ENCODE measurements around the gene SLC16A9.

The SLC16A9 gene

GRCh38 chr10:59713196-59713821 is 3.7 kb upstream of the SLC16A9 start:
- CTCF ChIA-PET, result interaction anchor here (1.0 kb wide), 1 partner anchor 117 kb away, joined by 4 read pairs; no protein-coding TSS in a partner anchor
- POLR2A ChIA-PET, result no interaction called here
- no peak for DNase-seq (ENCODE audit: extremely low spot score)
- no peak for TF ChIP-seq BHLHE40 (IDR thresholded peaks at IDR 0.05; ENCODE audit: borderline replicate concordance)
- TF ChIP-seq CTBP1 (IDR thresholded peaks at IDR 0.05; ENCODE audit: borderline replicate concordance), result no peak
- no peak for TF ChIP-seq ELF4 (IDR thresholded peaks at IDR 0.05)

GRCh38 chr10:59711871-59712494 is 2.3 kb upstream of the SLC16A9 start:
- no peak for DNase-seq (ENCODE audit: extremely low spot score)
- ChIA-PET CTCF (interaction anchor here (1.0 kb wide), 1 partner anchor 119 kb away, joined by 4 read pairs; no protein-coding TSS in a partner anchor), POLR2A (interaction anchor here (1.3 kb wide), 1 partner anchor 11 kb away, joined by 4 read pairs; no protein-coding TSS in a partner anchor)
- TF ChIP-seq CTBP1 (IDR thresholded peaks at IDR 0.05; ENCODE audit: borderline replicate concordance) (no peak), FOXA1 (IDR thresholded peaks at IDR 0.05) (no peak), FOXM1 (IDR thresholded peaks at IDR 0.05; ENCODE audit: borderline replicate concordance) (no peak), L3MBTL2 (conservative IDR thresholded peaks at IDR 0.05) (no peak), LEF1 (IDR thresholded peaks at IDR 0.05; ENCODE audit: borderline replicate concordance) (no peak), HDGF (IDR thresholded peaks at IDR 0.05; ENCODE audit: borderline replicate concordance) (no peak), ARNT (IDR thresholded peaks at IDR 0.05) (no peak), ELF4 (IDR thresholded peaks at IDR 0.05) (no peak), SP1 (IDR thresholded peaks at IDR 0.05) (no peak), BHLHE40 (IDR thresholded peaks at IDR 0.05; ENCODE audit: borderline replicate concordance) (no peak), TARDBP (IDR thresholded peaks at IDR 0.05) (no peak), NFRKB (IDR thresholded peaks at IDR 0.05) (no peak), ZNF384 (IDR thresholded peaks at IDR 0.05) (no peak), SUZ12 (IDR thresholded peaks at IDR 0.05) (no peak), FOXK2 (IDR thresholded peaks at IDR 0.05) (no peak)
- TF ChIP-seq, protein P1, sequence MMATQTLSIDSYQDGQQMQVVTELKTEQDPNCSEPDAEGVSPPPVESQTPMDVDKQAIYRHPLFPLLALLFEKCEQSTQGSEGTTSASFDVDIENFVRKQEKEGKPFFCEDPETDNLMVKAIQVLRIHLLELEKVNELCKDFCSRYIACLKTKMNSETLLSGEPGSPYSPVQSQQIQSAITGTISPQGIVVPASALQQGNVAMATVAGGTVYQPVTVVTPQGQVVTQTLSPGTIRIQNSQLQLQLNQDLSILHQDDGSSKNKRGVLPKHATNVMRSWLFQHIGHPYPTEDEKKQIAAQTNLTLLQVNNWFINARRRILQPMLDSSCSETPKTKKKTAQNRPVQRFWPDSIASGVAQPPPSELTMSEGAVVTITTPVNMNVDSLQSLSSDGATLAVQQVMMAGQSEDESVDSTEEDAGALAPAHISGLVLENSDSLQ (IDR thresholded peaks at IDR 0.05), result no peak

- peak; percentile 13 for DNase-seq (ENCODE audit: extremely low spot score)
- TF ChIP-seq L3MBTL2 (conservative IDR thresholded peaks at IDR 0.05), result no peak; the same call in 1 of the 2 replicates
- TF ChIP-seq ARNT (IDR thresholded peaks at IDR 0.05), result no peak
- no peak for TF ChIP-seq FOXA1 (IDR thresholded peaks at IDR 0.05)
- no peak for TF ChIP-seq FOXK2 (IDR thresholded peaks at IDR 0.05)
- no peak for TF ChIP-seq HDGF (IDR thresholded peaks at IDR 0.05; ENCODE audit: borderline replicate concordance)
- TF ChIP-seq ZNF384 (IDR thresholded peaks at IDR 0.05), result no peak
- no peak for TF ChIP-seq ELF4 (IDR thresholded peaks at IDR 0.05)
- TF ChIP-seq NFRKB (IDR thresholded peaks at IDR 0.05), result no peak
- TF ChIP-seq CTBP1 (IDR thresholded peaks at IDR 0.05; ENCODE audit: borderline replicate concordance), result no peak
- TF ChIP-seq LEF1 (IDR thresholded peaks at IDR 0.05; ENCODE audit: borderline replicate concordance), result no peak
- TF ChIP-seq, protein P1 (IDR thresholded peaks at IDR 0.05), result no peak
- TF ChIP-seq TARDBP (IDR thresholded peaks at IDR 0.05), result no peak
- no peak for TF ChIP-seq SP1 (IDR thresholded peaks at IDR 0.05)
- no peak for TF ChIP-seq BHLHE40 (IDR thresholded peaks at IDR 0.05; ENCODE audit: borderline replicate concordance)
- TF ChIP-seq FOXM1 (IDR thresholded peaks at IDR 0.05; ENCODE audit: borderline replicate concordance), result no peak
- POLR2A ChIA-PET, result interaction anchor here (1.0 to 1.3 kb wide), 3 partner anchors 8 to 198 kb away, joined by 3 to 5 read pairs (median 4); partner anchors contain the start of gene CCDC6
- CTCF ChIA-PET, result interaction anchor here (1.0 to 1.1 kb wide), 2 partner anchors 10 to 66 kb away, joined by 3 to 5 read pairs; no protein-coding TSS in a partner anchor
Observed at GRCh38 chr10:59708816-59709394, 745 bp downstream of the SLC16A9 start.

DNA sequence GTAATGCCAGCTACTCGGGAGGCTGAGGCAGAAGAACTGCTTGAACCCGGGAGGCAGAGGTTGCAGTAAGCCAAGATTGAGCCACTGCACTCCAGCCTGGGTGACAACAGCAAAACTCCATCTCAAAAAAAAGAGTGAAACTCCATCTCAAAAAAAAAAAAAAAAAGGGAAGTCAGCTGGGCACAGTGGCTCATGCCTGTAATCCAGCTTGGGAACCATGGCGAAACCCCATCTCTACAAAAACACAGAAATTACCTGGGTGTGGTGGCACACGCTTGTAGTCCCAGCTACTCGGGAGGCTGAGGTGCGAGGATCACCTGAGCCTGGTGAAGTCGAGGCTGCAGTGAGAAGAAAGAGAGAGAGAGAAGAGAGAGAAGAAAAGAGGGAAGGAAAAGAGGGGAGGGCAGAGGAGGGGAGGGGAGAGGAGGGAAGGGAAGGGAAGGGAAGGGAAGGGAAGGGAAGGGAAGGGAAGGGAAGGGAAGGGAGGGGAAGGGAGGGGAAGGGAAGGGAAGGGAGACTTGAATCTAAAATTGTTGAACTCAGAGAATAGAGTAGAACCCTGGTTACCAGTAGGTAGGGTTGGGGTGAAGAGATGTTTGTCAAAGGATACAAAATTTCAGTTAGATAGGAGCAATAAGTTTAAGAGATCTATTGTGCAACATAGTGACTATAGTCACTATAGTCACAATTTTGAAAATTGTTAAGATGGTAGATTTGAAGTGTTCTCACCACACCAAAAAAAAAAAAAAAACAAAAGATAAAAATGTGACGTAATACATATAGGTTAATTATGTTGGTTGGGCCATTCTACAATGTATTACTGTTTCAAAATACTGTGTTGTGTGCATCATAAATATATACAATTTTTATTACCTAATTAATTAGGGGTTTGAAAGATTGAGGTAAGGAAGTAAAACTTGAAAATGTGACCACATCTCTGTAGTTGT is 2.5 kb downstream of the SLC16A9 start:
- ChIA-PET CTCF (no interaction called here), POLR2A (no interaction called here)
- TF ChIP-seq FOXA1 (IDR thresholded peaks at IDR 0.05) (no peak), ARNT (IDR thresholded peaks at IDR 0.05) (no peak), FOXM1 (IDR thresholded peaks at IDR 0.05; ENCODE audit: borderline replicate concordance) (no peak), CTBP1 (IDR thresholded peaks at IDR 0.05; ENCODE audit: borderline replicate concordance) (no peak), ELF4 (IDR thresholded peaks at IDR 0.05) (no peak), TARDBP (IDR thresholded peaks at IDR 0.05) (no peak), SUZ12 (IDR thresholded peaks at IDR 0.05) (no peak), NFRKB (IDR thresholded peaks at IDR 0.05) (no peak), BHLHE40 (IDR thresholded peaks at IDR 0.05; ENCODE audit: borderline replicate concordance) (no peak), HDGF (IDR thresholded peaks at IDR 0.05; ENCODE audit: borderline replicate concordance) (no peak), LEF1 (IDR thresholded peaks at IDR 0.05; ENCODE audit: borderline replicate concordance) (no peak), ZNF384 (IDR thresholded peaks at IDR 0.05) (no peak), FOXK2 (IDR thresholded peaks at IDR 0.05) (no peak), SP1 (IDR thresholded peaks at IDR 0.05) (no peak), L3MBTL2 (conservative IDR thresholded peaks at IDR 0.05) (no peak)
- TF ChIP-seq, protein P1 (IDR thresholded peaks at IDR 0.05), result no peak
- DNase-seq (ENCODE audit: extremely low spot score), result no peak

- DNase-seq (ENCODE audit: extremely low spot score), result no peak
- TF ChIP-seq L3MBTL2 (conservative IDR thresholded peaks at IDR 0.05) (no peak), SUZ12 (IDR thresholded peaks at IDR 0.05) (no peak), FOXA1 (IDR thresholded peaks at IDR 0.05) (no peak), HDGF (IDR thresholded peaks at IDR 0.05; ENCODE audit: borderline replicate concordance) (no peak), FOXM1 (IDR thresholded peaks at IDR 0.05; ENCODE audit: borderline replicate concordance) (no peak), FOXK2 (IDR thresholded peaks at IDR 0.05) (no peak), NFRKB (IDR thresholded peaks at IDR 0.05) (no peak), LEF1 (IDR thresholded peaks at IDR 0.05; ENCODE audit: borderline replicate concordance) (no peak)
- TF ChIP-seq, protein P1 (IDR thresholded peaks at IDR 0.05), result no peak
- ChIA-PET CTCF (no interaction called here), POLR2A (no interaction called here)
Observed at GRCh38 chr10:59705931-59706330, 3.7 kb downstream of the SLC16A9 start.

All from HEK293T (cell line).